ENCODE results near the gene MAST4.

MAST4 gene

DNA sequence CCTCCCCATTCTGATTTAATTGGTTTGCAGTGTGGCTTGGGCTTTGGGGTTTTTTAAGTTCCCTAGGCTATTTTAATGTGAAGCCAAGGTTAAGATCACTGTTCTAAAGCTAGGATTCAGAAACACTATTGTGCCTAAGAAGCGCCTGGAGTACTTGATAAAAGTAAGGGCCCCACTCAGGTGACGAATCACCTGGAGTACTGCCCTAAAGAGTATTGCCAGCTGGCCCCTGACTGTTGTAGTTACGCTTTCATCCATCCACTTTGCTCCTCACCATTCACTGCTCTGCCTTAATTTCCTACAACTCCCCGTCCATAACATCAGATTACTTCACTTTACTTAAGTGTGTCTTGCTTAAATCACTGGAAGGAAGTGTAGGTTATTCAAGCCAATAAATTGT lies 481.1 kb downstream of the MAST4 start:
- Mint-ChIP-seq H3K4me1 (peaks cover 2% of the 10 kb centered on the region), H3K4me3 (no peak overlapping the region), H3K27me3 (no peaks in the 10 kb centered on the region), H3K27ac (no peak overlapping the region), H3K9me3 (no peaks in the 10 kb centered on the region), H3K36me3 (ENCODE audit: low read depth) (no peaks in the 10 kb centered on the region)
- DNase-seq (no peak), ATAC-seq (no peak)

DNA sequence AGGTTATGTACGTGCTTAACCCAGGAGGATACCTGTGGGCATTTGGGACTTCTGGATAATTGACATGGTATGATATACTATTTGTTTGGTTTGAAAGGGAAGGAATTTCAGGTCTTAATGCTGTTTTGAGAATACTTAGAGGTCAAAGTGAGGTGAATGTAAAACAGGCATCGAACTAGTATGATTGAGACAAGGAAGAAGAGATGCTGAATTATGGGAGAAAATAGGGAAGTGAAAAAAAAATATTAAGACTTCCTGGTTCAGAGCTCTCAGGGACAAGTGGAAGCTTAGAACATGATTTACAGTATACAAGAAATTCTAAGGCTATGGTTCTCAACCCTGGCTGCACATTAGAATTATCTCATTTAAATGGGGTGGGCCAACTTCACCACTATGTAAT lies 485.1 kb downstream of the MAST4 start:
- Mint-ChIP-seq H3K4me1 (peaks cover 11% of the 10 kb centered on the region), H3K27me3 (no peaks in the 10 kb centered on the region), H3K27ac (no peak overlapping the region), H3K9me3 (no peaks in the 10 kb centered on the region), H3K4me3 (no peak overlapping the region), H3K36me3 (ENCODE audit: low read depth) (no peaks in the 10 kb centered on the region)
- DNase-seq = no peak
- no peak for ATAC-seq

DNA sequence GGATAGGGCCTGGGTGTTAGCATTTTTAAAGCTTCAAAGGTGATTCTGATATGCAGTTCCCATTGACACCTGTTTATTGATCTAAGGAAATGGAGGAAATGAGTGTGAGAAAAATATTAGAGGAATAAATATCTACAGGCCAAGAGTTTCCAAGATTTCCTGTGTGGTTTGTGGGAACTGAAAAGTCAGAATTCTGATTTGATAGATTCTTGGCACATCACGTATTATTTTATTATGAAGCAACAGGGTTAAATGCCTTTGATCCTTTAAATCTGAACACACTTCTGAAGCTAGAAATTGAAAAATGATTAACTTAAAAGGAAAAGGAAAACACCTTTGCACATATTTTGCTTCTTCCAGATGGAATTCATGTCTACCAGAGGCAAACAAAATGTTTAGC lies 486.7 kb downstream of the MAST4 start:
- no peak overlapping the region for H3K27ac Mint-ChIP-seq
- H3K4me3 Mint-ChIP-seq = no peak overlapping the region
- H3K9me3 Mint-ChIP-seq = no peaks in the 10 kb centered on the region
- H3K4me1 Mint-ChIP-seq = peaks cover 11% of the 10 kb centered on the region
- no peaks in the 10 kb centered on the region for H3K27me3 Mint-ChIP-seq
- ATAC-seq (no peak), DNase-seq (no peak)
- H3K36me3 Mint-ChIP-seq (ENCODE audit: low read depth) = no peaks in the 10 kb centered on the region

DNA sequence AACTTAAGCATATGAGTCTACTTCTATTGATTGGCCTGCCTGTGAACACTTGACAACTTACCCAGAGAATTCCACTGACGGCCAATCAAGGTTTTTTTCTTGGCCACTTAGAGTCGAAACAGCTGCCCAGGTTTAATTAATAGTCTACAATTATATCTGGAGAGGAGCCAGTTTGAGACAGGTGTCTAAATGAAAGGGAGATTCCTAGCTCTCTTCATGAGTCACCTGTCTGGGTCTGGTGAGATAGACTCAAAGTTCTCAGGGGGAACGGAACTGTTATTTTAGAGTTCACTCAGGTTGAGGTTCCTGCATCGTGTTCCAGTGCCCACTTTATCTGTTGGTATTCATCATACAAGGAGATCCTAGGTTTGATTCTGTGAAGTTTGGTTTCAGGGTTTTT lies 489.4 kb downstream of the MAST4 start:
- Mint-ChIP-seq H3K27ac (no peak overlapping the region), H3K27me3 (no peaks in the 10 kb centered on the region), H3K4me3 (no peak overlapping the region), H3K36me3 (ENCODE audit: low read depth) (peaks cover 2% of the 10 kb centered on the region), H3K9me3 (no peaks in the 10 kb centered on the region), H3K4me1 (peaks cover 11% of the 10 kb centered on the region)
- ATAC-seq (no peak), DNase-seq (no peak)

DNA sequence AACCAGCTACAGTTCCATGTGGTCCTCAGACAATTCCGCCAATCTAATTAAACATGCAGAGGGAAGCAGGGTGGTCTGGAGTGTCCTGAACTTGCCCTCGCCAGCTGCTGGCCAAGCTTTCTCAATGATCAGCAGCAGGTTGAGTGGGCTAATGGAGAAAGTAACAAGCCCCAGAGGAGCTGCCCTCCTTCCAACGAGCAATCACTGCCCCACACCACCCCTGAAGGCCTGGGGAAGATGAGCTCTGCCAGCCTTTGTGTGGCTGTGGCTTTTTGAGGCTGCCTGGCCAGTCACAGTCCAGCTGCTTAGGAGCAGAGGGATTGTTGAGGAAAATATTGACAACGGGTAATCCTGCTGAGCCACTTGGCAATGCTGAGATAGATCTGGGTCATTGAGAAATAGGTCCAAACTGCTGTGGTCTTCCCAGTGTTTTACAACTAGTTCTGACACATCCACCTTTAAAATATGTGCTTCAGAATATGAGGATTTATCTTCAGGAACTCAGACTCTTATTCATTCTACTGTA lies 493.1 kb downstream of the MAST4 start:
- no peak overlapping the region for H3K4me3 Mint-ChIP-seq
- peaks cover 4% of the 10 kb centered on the region for H3K4me1 Mint-ChIP-seq
- no peak overlapping the region for H3K27ac Mint-ChIP-seq
- ATAC-seq (no peak), DNase-seq (no peak)
- H3K9me3 Mint-ChIP-seq = no peaks in the 10 kb centered on the region
- peaks cover 5% of the 10 kb centered on the region for H3K36me3 Mint-ChIP-seq (ENCODE audit: low read depth)
- no peaks in the 10 kb centered on the region for H3K27me3 Mint-ChIP-seq

DNA sequence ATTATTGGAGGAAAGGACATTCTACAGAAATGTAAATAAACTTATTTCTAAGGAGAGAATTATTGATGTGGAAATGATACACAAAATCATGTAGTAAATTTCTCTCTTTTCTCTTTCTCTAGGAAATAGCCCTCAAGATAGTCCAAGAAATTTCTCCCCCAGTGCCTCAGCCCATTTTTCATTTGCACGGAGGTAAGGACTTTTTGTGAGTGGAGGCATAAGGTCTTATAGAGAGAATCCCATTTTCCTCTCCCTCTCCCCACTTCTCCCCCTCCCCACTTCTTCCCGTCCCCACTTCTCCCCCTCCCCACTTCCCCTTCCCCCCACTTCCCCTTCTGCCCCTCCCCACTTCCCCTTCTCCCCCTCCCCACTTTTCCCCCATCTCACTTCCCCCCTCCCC lies 493.8 kb downstream of the MAST4 start:
- ATAC-seq (no peak), DNase-seq (no peak)
- no peaks in the 10 kb centered on the region for H3K27me3 Mint-ChIP-seq
- peaks cover 4% of the 10 kb centered on the region for H3K4me1 Mint-ChIP-seq
- no peaks in the 10 kb centered on the region for H3K9me3 Mint-ChIP-seq
- no peak overlapping the region for H3K4me3 Mint-ChIP-seq
- peaks cover 5% of the 10 kb centered on the region for H3K36me3 Mint-ChIP-seq (ENCODE audit: low read depth)
- H3K27ac Mint-ChIP-seq = no peak overlapping the region

DNA sequence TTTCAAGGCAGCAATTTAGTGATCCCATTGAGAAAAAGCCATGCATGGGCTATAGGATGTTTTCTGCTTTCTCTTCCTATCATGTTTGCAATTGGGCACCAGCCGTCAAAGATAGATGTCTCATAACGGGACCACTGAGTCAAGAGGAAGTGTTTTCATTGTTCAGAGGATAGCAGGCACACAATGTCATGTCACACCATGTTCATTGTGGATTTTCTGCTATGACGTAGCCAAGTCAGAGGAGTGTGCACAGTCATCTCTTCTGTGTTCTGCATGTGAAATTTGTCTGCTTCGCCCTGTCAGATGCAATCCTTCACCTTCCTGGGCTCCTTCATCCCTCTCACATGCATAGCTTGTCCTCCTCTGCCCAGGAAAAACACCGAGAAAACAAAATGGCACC lies 494.4 kb downstream of the MAST4 start:
- peaks cover 8% of the 10 kb centered on the region for H3K36me3 Mint-ChIP-seq (ENCODE audit: low read depth)

DNA sequence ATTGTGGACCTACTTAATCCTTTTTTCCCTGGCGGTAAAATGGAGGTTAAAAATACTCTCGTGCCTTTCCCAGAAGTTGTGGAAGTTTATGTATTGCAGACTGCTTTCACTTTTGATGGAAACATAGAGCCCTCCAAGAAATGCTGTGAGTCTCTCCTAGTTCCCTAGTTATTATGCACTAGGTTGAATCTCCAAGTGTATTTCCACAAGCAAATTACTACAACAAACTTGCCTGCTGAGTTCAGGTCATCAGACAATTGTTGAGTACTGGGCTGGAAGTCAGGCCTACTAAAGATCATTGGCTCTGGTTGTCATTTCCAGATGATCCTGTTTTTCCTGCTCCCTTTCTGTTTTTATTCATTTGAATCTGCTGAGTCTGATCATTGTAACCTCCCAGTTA lies 496.3 kb downstream of the MAST4 start:
- peaks cover 11% of the 10 kb centered on the region for H3K36me3 Mint-ChIP-seq (ENCODE audit: low read depth)
- no peak overlapping the region for H3K4me3 Mint-ChIP-seq
- DNase-seq (no peak), ATAC-seq (no peak)
- H3K4me1 Mint-ChIP-seq = no peaks in the 10 kb centered on the region
- no peaks in the 10 kb centered on the region for H3K27me3 Mint-ChIP-seq
- no peak overlapping the region for H3K27ac Mint-ChIP-seq
- no peaks in the 10 kb centered on the region for H3K9me3 Mint-ChIP-seq

More for the DNA sequence above, 494.4 kb downstream of the MAST4 start:
- Mint-ChIP-seq H3K4me1 (peaks cover 3% of the 10 kb centered on the region), H3K27me3 (no peaks in the 10 kb centered on the region), H3K4me3 (no peak overlapping the region), H3K27ac (no peak overlapping the region), H3K9me3 (no peaks in the 10 kb centered on the region)
- ATAC-seq (no peak), DNase-seq (no peak)

DNA sequence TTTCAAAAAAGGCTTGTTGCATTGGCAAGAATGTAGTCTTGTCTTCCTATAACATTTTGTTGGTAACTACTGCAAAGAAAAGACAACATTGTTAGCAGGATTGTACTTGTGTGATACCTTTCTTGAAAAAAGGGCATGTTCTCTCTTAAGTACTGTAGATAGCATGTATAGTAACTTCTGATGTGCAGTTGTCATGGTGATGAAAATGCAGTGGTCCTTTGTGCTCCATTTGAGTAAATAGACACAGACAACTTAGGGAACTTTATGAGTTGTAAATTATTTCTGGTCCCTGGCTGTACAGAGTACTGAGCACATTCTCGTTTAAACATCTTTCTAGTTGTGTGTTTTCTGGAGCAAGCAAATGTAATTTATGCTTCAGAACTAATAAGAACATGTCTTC lies 497.1 kb downstream of the MAST4 start:
- no peaks in the 10 kb centered on the region for H3K27me3 Mint-ChIP-seq
- no peaks in the 10 kb centered on the region for H3K9me3 Mint-ChIP-seq
- no peak for DNase-seq
- ATAC-seq = no peak
- no peak overlapping the region for H3K4me3 Mint-ChIP-seq
- no peaks in the 10 kb centered on the region for H3K4me1 Mint-ChIP-seq
- H3K27ac Mint-ChIP-seq = no peak overlapping the region
- H3K36me3 Mint-ChIP-seq (ENCODE audit: low read depth) = peaks cover 11% of the 10 kb centered on the region

DNA sequence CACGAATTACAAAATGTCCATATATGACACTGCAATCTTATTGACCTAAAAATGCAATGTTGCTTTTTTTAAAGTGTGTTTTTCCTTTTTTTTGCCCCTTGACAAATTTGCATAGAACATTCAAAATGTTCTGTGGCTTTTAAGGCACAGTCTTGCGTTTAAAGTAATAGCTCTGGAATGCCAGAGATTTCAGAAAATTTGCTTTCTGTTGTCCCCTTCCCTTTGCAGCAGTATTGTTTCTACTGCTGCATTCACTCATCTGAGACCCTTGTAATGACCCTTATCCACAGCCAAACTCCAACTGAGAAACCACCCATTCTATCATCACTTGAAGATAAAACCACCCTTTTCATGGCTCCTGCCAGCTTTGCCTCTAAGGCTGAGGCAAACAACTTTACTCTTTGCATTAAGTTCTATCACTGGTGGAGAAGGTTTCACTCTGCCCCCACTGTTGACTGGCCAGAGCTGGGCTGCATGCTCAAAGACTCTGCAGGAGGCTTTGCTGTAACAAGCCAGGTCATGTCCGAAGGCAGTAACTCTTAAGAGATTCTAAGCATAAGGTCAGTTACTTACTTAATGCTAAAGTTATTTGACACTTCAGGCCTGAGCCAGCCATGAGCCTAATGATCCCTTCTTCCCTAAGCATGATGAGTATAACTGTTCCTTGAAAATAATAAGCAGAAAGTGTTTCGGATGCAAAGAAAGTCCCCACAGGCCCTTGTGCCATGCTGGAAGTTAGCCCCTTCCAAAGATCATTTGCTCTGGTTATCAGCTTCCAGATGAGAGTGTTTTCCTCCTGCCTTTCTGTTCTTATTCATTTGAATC lies 498.5 kb downstream of the MAST4 start:
- no peaks in the 10 kb centered on the region for H3K9me3 Mint-ChIP-seq
- H3K4me1 Mint-ChIP-seq = peaks cover under 1% of the 10 kb centered on the region
- DNase-seq (no peak), ATAC-seq (no peak)
- H3K27ac Mint-ChIP-seq = no peak overlapping the region
- peaks cover 11% of the 10 kb centered on the region for H3K36me3 Mint-ChIP-seq (ENCODE audit: low read depth)
- no peaks in the 10 kb centered on the region for H3K27me3 Mint-ChIP-seq
- H3K4me3 Mint-ChIP-seq = no peak overlapping the region

DNA sequence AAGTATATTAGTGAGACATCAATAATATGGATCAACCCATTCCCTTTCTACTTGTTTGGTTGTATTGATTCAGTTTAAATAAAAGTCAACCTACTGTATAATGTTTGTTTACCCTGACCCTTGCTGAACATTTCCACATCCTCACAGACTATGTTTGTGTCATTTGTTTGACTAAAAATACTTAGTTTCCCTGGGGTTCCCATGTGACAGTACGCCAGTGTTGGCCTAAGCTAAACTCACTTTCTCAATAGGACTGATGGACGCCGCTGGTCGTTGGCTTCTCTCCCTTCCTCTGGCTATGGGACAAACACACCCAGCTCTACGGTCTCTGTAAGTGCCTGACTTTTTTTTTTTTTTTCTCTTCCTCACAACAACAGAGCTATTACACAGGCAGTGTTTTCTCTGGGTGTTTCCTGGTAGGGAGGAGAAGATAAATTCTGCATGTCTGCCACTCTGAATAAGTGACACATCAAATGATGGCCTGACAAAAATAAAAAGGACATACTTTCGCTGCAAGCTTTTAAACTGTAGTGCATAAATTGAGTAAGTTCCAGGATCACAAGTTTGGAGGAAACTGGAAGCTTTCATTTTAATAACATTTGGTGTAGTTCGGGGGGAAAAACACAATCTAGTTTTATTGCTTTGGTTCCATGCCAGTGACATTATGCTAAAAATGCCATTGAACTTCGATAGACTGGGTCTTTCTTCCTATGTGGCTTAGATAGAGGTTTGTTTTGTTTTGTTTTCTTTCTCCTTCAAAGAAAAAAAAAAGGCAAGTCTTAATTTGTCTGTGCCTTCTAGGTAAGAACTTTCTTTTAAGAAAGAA lies 499.4 kb downstream of the MAST4 start:
- peaks cover 9% of the 10 kb centered on the region for H3K4me1 Mint-ChIP-seq
- DNase-seq (no peak), ATAC-seq (no peak)
- H3K36me3 Mint-ChIP-seq (ENCODE audit: low read depth) = peaks cover 10% of the 10 kb centered on the region
- H3K27me3 Mint-ChIP-seq = no peaks in the 10 kb centered on the region
- no peaks in the 10 kb centered on the region for H3K9me3 Mint-ChIP-seq
- H3K4me3 Mint-ChIP-seq = no peak overlapping the region
- no peak overlapping the region for H3K27ac Mint-ChIP-seq

DNA sequence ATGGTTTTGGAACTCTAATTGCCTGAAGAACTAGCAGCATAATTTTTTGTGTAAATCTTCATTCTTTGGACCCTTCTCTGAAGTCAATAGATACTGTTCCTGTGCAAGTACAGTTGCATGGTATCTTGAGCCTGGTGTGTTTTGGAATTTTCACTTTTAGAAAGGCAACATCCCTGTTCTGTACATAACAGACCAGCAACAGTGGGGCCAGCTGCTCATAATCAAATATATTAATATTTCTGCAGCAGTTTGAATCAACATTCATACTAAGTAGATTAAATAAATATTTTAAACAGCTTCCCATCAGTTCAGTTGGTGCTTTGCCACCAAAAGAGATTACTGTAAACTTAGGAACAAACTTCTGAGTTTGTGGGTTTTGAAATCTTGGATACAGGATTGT lies 502.5 kb downstream of the MAST4 start:
- Mint-ChIP-seq H3K4me1 (peaks cover 9% of the 10 kb centered on the region), H3K27me3 (no peaks in the 10 kb centered on the region), H3K9me3 (no peaks in the 10 kb centered on the region), H3K36me3 (ENCODE audit: low read depth) (peaks cover 8% of the 10 kb centered on the region), H3K27ac (no peak overlapping the region), H3K4me3 (no peak overlapping the region)
- no peak for ATAC-seq
- DNase-seq = no peak

DNA sequence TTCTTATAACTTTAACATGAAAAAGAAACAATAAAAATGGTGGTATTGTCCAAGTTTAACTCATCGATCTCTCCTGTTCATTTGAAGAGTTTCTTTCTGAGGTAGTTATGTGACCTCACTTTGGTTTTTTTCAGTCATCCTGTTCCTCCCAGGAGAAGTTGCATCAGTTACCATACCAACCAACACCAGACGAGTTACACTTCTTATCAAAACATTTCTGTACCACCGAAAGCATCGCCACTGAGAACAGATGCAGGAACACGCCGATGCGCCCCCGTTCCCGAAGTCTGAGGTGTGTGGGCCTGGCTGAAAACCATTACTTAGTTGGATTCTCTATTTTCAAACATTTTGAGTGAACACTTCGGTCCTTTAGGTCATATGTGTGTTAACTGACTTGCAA lies 504.1 kb downstream of the MAST4 start:
- peak; percentile 80 for ATAC-seq
- H3K27ac Mint-ChIP-seq = peak overlapping the region; percentile 44
- H3K36me3 Mint-ChIP-seq (ENCODE audit: low read depth) = peaks cover 14% of the 10 kb centered on the region
- peak; percentile 5 for DNase-seq
- H3K4me3 Mint-ChIP-seq = peak overlapping the region; percentile 22
- peaks cover 9% of the 10 kb centered on the region for H3K4me1 Mint-ChIP-seq
- H3K9me3 Mint-ChIP-seq = no peaks in the 10 kb centered on the region
- H3K27me3 Mint-ChIP-seq = no peaks in the 10 kb centered on the region

DNA sequence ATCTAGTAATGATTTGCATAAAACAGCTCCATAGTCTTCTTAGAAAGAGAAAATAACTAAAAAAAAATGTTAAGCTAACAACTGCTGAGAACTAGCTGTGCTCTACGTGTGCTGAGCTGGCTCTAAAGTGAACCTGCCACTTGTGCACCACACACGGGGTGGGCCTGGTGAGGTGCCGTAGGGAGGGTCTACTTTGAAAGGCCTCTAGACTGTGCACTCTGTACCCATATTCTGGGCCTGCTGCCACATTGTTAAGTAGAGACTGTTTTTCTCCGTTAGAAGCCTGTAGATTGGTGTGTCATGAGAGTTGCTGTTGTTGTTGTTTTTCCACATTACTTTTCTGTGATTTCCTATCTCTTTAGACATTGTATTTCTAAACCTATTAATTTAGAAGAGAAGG lies 506.5 kb downstream of the MAST4 start:
- Mint-ChIP-seq H3K9me3 (no peaks in the 10 kb centered on the region), H3K36me3 (ENCODE audit: low read depth) (peaks cover 16% of the 10 kb centered on the region), H3K27ac (no peak overlapping the region), H3K4me1 (peaks cover 9% of the 10 kb centered on the region), H3K27me3 (no peaks in the 10 kb centered on the region), H3K4me3 (no peak overlapping the region)
- DNase-seq (no peak), ATAC-seq (no peak)

DNA sequence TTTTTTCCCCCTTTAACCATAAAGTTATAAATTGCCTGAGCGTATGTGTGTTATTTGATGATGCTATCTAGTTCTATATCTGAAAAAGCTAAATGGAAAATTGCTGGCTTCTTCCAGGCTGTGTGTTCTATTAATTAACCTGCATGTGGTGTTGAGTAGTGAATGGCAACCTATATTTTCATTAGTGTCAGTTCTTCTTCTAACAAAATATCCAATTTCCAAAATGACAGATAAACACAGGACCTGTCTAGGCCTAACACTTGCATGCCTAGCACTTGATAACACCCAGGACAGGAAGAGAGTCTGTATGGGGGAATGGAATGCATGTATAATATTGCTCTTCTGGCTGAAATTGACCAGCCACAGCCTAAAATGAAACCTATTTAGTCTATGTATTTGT lies 508.7 kb downstream of the MAST4 start:
- no peaks in the 10 kb centered on the region for H3K9me3 Mint-ChIP-seq
- no peak overlapping the region for H3K4me3 Mint-ChIP-seq
- H3K36me3 Mint-ChIP-seq (ENCODE audit: low read depth) = peaks cover 16% of the 10 kb centered on the region
- H3K27ac Mint-ChIP-seq = no peak overlapping the region
- no peak for DNase-seq
- no peak for ATAC-seq
- H3K4me1 Mint-ChIP-seq = peaks cover 7% of the 10 kb centered on the region
- no peaks in the 10 kb centered on the region for H3K27me3 Mint-ChIP-seq
